ENCODE results near the gene OR13J1. TPM values are rescaled to one million over a fixed set of nuclear protein-coding genes. Genes with fewer than 3 reads are reported as not detected.

The OR13J1 gene
- total and polyA plus RNA-seq, 2 experiments from 2014 or later = 0.15 TPM; not detected in 1

DNA sequence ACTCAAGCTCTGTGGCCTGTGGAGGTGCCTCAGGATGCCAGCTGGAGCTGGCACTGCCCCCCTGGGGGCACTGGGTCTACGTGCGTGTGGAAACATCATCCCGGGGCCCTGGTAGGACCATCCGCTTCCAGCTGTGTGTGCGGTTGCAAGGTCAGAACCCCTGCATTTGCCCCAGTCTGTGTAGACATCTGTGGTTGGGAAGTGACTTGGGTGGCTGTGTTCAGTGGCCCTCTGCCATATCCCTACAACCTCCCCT lies 28.6 kb downstream of the OR13J1 start (continued):
- TF ChIP-seq, protein P1, sequence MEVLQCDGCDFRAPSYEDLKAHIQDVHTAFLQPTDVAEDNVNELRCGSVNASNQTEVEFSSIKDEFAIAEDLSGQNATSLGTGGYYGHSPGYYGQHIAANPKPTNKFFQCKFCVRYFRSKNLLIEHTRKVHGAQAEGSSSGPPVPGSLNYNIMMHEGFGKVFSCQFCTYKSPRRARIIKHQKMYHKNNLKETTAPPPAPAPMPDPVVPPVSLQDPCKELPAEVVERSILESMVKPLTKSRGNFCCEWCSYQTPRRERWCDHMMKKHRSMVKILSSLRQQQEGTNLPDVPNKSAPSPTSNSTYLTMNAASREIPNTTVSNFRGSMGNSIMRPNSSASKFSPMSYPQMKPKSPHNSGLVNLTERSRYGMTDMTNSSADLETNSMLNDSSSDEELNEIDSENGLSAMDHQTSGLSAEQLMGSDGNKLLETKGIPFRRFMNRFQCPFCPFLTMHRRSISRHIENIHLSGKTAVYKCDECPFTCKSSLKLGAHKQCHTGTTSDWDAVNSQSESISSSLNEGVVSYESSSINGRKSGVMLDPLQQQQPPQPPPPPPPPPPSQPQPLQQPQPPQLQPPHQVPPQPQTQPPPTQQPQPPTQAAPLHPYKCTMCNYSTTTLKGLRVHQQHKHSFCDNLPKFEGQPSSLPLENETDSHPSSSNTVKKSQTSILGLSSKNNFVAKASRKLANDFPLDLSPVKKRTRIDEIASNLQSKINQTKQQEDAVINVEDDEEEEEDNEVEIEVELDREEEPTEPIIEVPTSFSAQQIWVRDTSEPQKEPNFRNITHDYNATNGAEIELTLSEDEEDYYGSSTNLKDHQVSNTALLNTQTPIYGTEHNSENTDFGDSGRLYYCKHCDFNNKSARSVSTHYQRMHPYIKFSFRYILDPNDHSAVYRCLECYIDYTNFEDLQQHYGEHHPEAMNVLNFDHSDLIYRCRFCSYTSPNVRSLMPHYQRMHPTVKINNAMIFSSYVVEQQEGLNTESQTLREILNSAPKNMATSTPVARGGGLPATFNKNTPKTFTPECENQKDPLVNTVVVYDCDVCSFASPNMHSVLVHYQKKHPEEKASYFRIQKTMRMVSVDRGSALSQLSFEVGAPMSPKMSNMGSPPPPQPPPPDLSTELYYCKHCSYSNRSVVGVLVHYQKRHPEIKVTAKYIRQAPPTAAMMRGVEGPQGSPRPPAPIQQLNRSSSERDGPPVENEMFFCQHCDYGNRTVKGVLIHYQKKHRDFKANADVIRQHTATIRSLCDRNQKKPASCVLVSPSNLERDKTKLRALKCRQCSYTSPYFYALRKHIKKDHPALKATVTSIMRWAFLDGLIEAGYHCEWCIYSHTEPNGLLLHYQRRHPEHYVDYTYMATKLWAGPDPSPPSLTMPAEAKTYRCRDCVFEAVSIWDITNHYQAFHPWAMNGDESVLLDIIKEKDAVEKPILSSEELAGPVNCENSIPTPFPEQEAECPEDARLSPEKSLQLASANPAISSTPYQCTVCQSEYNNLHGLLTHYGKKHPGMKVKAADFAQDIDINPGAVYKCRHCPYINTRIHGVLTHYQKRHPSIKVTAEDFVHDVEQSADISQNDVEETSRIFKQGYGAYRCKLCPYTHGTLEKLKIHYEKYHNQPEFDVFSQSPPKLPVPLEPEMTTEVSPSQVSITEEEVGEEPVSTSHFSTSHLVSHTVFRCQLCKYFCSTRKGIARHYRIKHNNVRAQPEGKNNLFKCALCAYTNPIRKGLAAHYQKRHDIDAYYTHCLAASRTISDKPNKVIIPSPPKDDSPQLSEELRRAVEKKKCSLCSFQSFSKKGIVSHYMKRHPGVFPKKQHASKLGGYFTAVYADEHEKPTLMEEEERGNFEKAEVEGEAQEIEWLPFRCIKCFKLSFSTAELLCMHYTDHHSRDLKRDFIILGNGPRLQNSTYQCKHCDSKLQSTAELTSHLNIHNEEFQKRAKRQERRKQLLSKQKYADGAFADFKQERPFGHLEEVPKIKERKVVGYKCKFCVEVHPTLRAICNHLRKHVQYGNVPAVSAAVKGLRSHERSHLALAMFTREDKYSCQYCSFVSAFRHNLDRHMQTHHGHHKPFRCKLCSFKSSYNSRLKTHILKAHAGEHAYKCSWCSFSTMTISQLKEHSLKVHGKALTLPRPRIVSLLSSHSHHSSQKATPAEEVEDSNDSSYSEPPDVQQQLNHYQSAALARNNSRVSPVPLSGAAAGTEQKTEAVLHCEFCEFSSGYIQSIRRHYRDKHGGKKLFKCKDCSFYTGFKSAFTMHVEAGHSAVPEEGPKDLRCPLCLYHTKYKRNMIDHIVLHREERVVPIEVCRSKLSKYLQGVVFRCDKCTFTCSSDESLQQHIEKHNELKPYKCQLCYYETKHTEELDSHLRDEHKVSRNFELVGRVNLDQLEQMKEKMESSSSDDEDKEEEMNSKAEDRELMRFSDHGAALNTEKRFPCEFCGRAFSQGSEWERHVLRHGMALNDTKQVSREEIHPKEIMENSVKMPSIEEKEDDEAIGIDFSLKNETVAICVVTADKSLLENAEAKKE (CRISPR knock-in tag; IDR thresholded peaks at IDR 0.05) = no peak
- TF ChIP-seq EZH2phosphoT487 (IDR thresholded peaks at IDR 0.05; ENCODE audit: unreplicated experiment) (no peak), EZH2 (IDR thresholded peaks at IDR 0.05; ENCODE audit: low read depth, unreplicated experiment) (no peak), NANOG (IDR thresholded peaks at IDR 0.05; ENCODE audit: borderline replicate concordance) (no peak)

DNA sequence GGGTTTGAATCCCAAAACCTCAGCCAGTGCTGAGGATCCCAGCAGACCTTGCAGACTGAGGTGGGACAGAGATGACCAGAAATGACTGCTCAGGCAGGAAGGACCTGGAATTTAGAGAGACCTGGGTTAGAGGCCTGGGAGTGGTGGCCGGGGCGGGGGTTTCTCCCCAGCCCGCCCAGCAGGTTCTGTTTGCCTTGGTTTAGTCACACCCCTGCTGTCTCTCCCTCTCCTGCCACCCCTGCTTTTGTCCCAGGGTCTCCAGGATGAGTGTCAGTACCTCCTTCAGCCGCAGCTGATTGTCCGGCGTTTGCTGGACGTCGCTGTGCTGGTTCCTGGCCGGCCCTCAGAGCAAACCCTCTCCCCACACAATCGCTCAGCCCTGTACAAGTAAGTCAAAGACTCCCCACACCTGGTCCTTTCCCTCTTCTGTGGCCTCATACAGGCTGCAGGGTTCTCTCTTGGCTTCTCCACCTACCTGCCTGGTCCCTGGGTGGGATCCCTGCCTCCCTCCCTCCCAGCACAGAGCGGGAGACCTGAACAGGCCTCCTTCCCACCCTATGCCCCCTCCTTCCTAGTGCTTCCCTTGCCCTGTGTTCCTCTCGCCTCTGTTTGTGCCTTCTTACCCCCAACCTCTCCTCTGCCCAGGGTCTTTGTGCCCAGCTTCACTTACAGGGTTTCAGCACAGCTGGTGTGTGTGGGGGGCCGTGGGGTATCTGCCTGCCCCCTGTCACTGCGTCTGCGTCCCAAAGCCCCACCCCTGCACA lies 29.1 kb downstream of the OR13J1 start:
- Mint-ChIP-seq H3K27ac (no peak overlapping the region), H3K4me3 (no peak overlapping the region), H3K27me3 (ENCODE audit: insufficient read depth, low read depth, poor library complexity) (peaks cover 11% of the 10 kb centered on the region), H3K4me1 (peaks cover 30% of the 10 kb centered on the region), H3K36me3 (ENCODE audit: low read depth) (no peaks in the 10 kb centered on the region), H3K9me3 (no peaks in the 10 kb centered on the region)
- DNase-seq (ENCODE audit: low spot score) = no peak
- Histone ChIP-seq H3K27me3 (ENCODE audit: insufficient read depth) (no peaks in the 10 kb centered on the region), H3K4me2 (no peak overlapping the region), H3K4me3 (no peak overlapping the region), H3K27ac (ENCODE audit: low read depth) (no peak overlapping the region), H4K20me1 (replicated peaks; ENCODE audit: insufficient read depth) (no peaks in the 10 kb centered on the region; the same call in 1 of the 2 replicates), H3K79me2 (replicated peaks; ENCODE audit: insufficient read depth) (no peaks in the 10 kb centered on the region), H3K9me2 (ENCODE audit: insufficient read depth) (peaks cover 9% of the 10 kb centered on the region; the same call in 1 of the 2 replicates), H3F3A (replicated peaks; ENCODE audit: low read depth) (no peaks in the 10 kb centered on the region; the same call in 1 of the 2 replicates), H2AFZ (no peak overlapping the region), H3K36me3 (ENCODE audit: insufficient read depth) (no peaks in the 10 kb centered on the region), H3K4me1 (ENCODE audit: insufficient read depth) (peaks cover 24% of the 10 kb centered on the region)
- ATAC-seq = no peak
- no peak for TF ChIP-seq STAT1 (IDR thresholded peaks at IDR 0.05; ENCODE audit: unreplicated experiment)
- no peak for TF ChIP-seq CTCF (conservative IDR thresholded peaks at IDR 0.05; ENCODE audit: low read depth in 2 of 2)
- TF ChIP-seq, protein P2, sequence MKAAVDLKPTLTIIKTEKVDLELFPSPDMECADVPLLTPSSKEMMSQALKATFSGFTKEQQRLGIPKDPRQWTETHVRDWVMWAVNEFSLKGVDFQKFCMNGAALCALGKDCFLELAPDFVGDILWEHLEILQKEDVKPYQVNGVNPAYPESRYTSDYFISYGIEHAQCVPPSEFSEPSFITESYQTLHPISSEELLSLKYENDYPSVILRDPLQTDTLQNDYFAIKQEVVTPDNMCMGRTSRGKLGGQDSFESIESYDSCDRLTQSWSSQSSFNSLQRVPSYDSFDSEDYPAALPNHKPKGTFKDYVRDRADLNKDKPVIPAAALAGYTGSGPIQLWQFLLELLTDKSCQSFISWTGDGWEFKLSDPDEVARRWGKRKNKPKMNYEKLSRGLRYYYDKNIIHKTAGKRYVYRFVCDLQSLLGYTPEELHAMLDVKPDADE (IDR thresholded peaks at IDR 0.05) = no peak
- no peak for TF ChIP-seq ZNF114 (CRISPR knock-in tag; IDR thresholded peaks at IDR 0.05)

All from GM23338 (cell line).